Pancreas (tissue), 10 donors: ENCODE results near the gene M1AP. TPM values are rescaled to one million over a fixed set of nuclear protein-coding genes. Genes with fewer than 3 reads are reported as not detected.

ENCODE experiments used
- ATAC-seq, 4 donors: fragments of 200-7000 bp; cut with Tn5 transposase; one replicate each; pipeline versions ENCODE4 v1.8.0 to v1.9.1; 2020; ENCODE audit warnings: mild to moderate bottlenecking in 4 of 4, moderate library complexity in 4 of 4
- DNase-seq, 6 donors: peaks; one replicate each; pipeline ENCODE4 v3.0.0-alpha.2; 2020
- FAIRE-seq: peaks from 2 replicates; lab custom pipeline; 2012; peaks lifted over from hg19 to GRCh38; lab: Jason Lieb, UNC
- H3K27ac ChIP-seq, 4 donors: fragments of 200-600 bp; sonication (generic); 1 replicate in 3 of 4; 2 replicates in 1 of 4; pipeline versions ENCODE4 v1.5.0 to v1.8.0; 2020
- H3K27me3 ChIP-seq, 4 donors: fragments of 200-600 bp; one replicate each; pipeline ENCODE4 v1.8.0; 2021
- H3K36me3 ChIP-seq, 3 donors: fragments of 200-600 bp; sonication (generic) in 1 of 3; one replicate each; pipeline versions ENCODE4 v1.5.0 to v1.8.0; 2020 to 2021
- H3K4me1 ChIP-seq, 3 donors: fragments of 200-600 bp; one replicate each; pipeline ENCODE4 v1.8.0; 2021
- H3K4me3 ChIP-seq, 4 donors: fragments of 200-600 bp; sonication (generic) in 2 of 4; one replicate each; pipeline versions ENCODE4 v1.5.0 to v1.8.0; 2020 to 2021
- H3K9me3 ChIP-seq, 4 donors: fragments of 200-600 bp; one replicate each; pipeline ENCODE4 v1.8.0; 2021
- WGBS, 2 donors: extraction: QIAGEN DNeasy Blood & Tissue Kit; methylation state at CpG; one replicate each; pipeline ENCODE4 v1.1.7; 2013; 5-methylcytosine and 5-hydroxymethylcytosine counted together
- intact Hi-C, 3 donors: fragments of 100-400 bp; cut with DNase I; formaldehyde crosslinking; loops; one replicate each; pipeline versions ENCODE4 v1.11.1 to v1.14.2; 2022
- polyA plus RNA-seq, 2 donors: library from polyadenylated mRNA; stranded (reverse); fragments of 200-250 nt; gene quantifications; one replicate each; pipeline ENCODE4 v1.2.3, GENCODE V29; 2013
- total RNA-seq, 6 donors: library from RNA; stranded (reverse); fragmentation: NEBNext Ultra II Directional in 4 of 6; extraction: Animal tissue kit (Norgen Biotek cat#: 25700) in 4 of 6; gene quantifications; one replicate each; pipeline versions ENCODE4 v1.2.1 to v1.2.4, GENCODE V29; 2021 to 2023
- TF ChIP-seq, protein P1 (sequence below), 4 donors: fragments of 200-600 bp; sonication (generic) in 3 of 4; IDR thresholded peaks; one replicate each; pipeline versions ENCODE4 v1.5.0 to v1.8.0; 2021; ENCODE audit warnings: antibody characterized with exemption in 4 of 4
- donor health status: healthy with polysubstance abuse.
- donor health status: DM: no; HTN: no; CAD: no; lungs with moderate emphysema.
- donor health status: DM: no; HTN: no; CAD: no.
- donor health status: control.
- donor health status: control.
- donor health status: Bipolar disorder and iron deficiency.
- donor health status: DM: yes; HTN: yes; CAD: no.
- donor health status: DM: no; HTN: no; CAD: no.
- donor health status: DM: no; HTN: no; CAD: no.
- donor health status: DM: yes; HTN: yes; CAD: no.

Gene M1AP
- total and polyA plus RNA-seq, 8 donors, result 0.11 to 0.66 (median 0.27) TPM

DNA sequence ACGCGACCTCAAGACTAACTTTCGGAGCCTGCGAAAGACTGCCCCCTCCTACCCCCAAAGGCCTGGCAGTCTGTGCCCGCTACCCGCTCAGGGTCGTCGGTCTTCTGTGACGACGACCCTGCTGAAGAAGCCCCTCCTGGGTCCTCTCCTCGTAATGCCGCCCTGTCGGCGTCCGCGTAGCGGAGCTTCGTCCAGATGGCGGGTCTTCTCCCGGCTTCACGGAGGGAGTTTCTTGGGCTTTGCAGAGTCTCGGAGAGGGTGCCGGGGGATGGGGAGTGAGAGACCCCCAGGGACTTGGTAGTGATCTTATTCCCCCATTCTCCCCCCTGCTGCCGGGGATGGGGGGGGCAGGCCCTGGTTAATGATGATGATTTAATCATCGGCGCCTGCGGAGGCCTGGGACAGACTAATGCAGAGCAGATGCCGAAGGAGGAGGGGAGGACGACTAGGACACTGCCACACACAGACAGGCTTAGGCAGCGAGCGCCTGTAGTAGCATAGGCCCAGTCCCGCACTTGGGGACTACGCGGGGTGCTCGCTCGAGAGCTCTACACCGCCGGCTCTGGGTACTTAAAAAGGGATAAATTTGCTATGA, 140.1 kb downstream of the M1AP start:
- intact Hi-C loops, result no loop called here
- 7 to 12% methylated on average over 38 of the region's 38 CpGs for WGBS, 2 donors
- H3K9me3 ChIP-seq, result no peaks in the 10 kb centered on the region
- TF ChIP-seq, protein P1, sequence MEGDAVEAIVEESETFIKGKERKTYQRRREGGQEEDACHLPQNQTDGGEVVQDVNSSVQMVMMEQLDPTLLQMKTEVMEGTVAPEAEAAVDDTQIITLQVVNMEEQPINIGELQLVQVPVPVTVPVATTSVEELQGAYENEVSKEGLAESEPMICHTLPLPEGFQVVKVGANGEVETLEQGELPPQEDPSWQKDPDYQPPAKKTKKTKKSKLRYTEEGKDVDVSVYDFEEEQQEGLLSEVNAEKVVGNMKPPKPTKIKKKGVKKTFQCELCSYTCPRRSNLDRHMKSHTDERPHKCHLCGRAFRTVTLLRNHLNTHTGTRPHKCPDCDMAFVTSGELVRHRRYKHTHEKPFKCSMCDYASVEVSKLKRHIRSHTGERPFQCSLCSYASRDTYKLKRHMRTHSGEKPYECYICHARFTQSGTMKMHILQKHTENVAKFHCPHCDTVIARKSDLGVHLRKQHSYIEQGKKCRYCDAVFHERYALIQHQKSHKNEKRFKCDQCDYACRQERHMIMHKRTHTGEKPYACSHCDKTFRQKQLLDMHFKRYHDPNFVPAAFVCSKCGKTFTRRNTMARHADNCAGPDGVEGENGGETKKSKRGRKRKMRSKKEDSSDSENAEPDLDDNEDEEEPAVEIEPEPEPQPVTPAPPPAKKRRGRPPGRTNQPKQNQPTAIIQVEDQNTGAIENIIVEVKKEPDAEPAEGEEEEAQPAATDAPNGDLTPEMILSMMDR (IDR thresholded peaks at IDR 0.05), result no peak
- DNase-seq (peak in 3 of 6 donors; percentile 43 to 67 (median 63)), ATAC-seq (peak; percentile 16 to 43 (median 27)), FAIRE-seq (no peak)
- no peaks in the 10 kb centered on the region for H3K36me3 ChIP-seq
- H3K4me1 ChIP-seq, result peaks cover 6 to 29% (median 11%) of the 10 kb centered on the region in 3 donors
- H3K4me3 ChIP-seq, result peak overlapping the region; percentile 64 to 89 (median 69)
- peaks cover 0 to 11% (median under 1%) of the 10 kb centered on the region in 4 donors for H3K27me3 ChIP-seq
- H3K27ac ChIP-seq, result peak overlapping the region; percentile 91 to 98 (median 94)

Other genes with a start within 250 kb of the M1AP start
- gene C2orf81, start 226.7 kb downstream of the M1AP start, total RNA-seq, result 1 to 10 TPM in 5 of 6 donors, under 1 TPM in 1; 0.87 to 2.7 (median 1.5) TPM
- 1 to 10 TPM; 5.4 to 6.5 TPM for gene C2orf81, start 226.7 kb downstream of the M1AP start, polyA plus RNA-seq
- 1 to 10 TPM; 3.1 to 6.2 (median 3.7) TPM for gene WDR54, start 226.6 kb downstream of the M1AP start, total RNA-seq
- 10 to 100 TPM in 1 of 2 donors, 1 to 10 TPM in 1; 6.6 to 22.8 TPM for gene WDR54, start 226.6 kb downstream of the M1AP start, polyA plus RNA-seq
- 10 to 100 TPM; 20.7 to 45.5 (median 29.7) TPM for gene RTKN, start 206.4 kb downstream of the M1AP start, total RNA-seq
- gene RTKN, start 206.4 kb downstream of the M1AP start, polyA plus RNA-seq, result 10 to 100 TPM; 63.4 to 63.7 TPM
- 10 to 100 TPM; 17.1 to 38.8 (median 28.3) TPM for gene INO80B, start 193.2 kb downstream of the M1AP start, total RNA-seq
- 10 to 100 TPM; 51.8 to 68.7 TPM for gene INO80B, start 193.2 kb downstream of the M1AP start, polyA plus RNA-seq
- 10 to 100 TPM; 29.1 to 50.4 (median 37.4) TPM for gene WBP1, start 189.9 kb downstream of the M1AP start, total RNA-seq
- 100 to 1,000 TPM in 1 of 2 donors, 10 to 100 TPM in 1; 85.8 to 149 TPM for gene WBP1, start 189.9 kb downstream of the M1AP start, polyA plus RNA-seq
- gene MOGS, start 182.9 kb downstream of the M1AP start, total RNA-seq, result 10 to 100 TPM; 27.7 to 49.5 (median 36.6) TPM
- 10 to 100 TPM; 47.1 to 59.9 TPM for gene MOGS, start 182.9 kb downstream of the M1AP start, polyA plus RNA-seq
- 10 to 100 TPM; 37.6 to 60.0 (median 39.4) TPM for gene MRPL53, start 175.7 kb downstream of the M1AP start, total RNA-seq
- 10 to 100 TPM; 52.3 to 54.6 TPM for gene MRPL53, start 175.7 kb downstream of the M1AP start, polyA plus RNA-seq
- 10 to 100 TPM in 1 of 6 donors, 1 to 10 TPM in 5; 4.9 to 11.6 (median 5.7) TPM for gene CCDC142, start 165.3 kb downstream of the M1AP start, total RNA-seq
- 10 to 100 TPM in 1 of 2 donors, 1 to 10 TPM in 1; 5.7 to 14.0 TPM for gene CCDC142, start 165.3 kb downstream of the M1AP start, polyA plus RNA-seq
- 10 to 100 TPM; 10.1 to 17.2 (median 11.3) TPM for gene TTC31, start 165.2 kb downstream of the M1AP start, total RNA-seq
- 10 to 100 TPM; 18.1 to 21.2 TPM for gene TTC31, start 165.2 kb downstream of the M1AP start, polyA plus RNA-seq
- gene LBX2, start 148.7 kb downstream of the M1AP start, total RNA-seq, result 1 to 10 TPM in 3 of 6 donors, under 1 TPM in 3; 0.21 to 2.3 (median 0.85) TPM
- 1 to 10 TPM; 1.3 TPM for gene LBX2, start 148.7 kb downstream of the M1AP start, polyA plus RNA-seq
- 10 to 100 TPM in 4 of 6 donors, 1 to 10 TPM in 2; 8.8 to 14.9 (median 11.0) TPM for gene PCGF1, start 140.6 kb downstream of the M1AP start, total RNA-seq
- 10 to 100 TPM; 14.2 to 16.4 TPM for gene PCGF1, start 140.6 kb downstream of the M1AP start, polyA plus RNA-seq
- not detected for gene TLX2, start 133.9 kb downstream of the M1AP start, total RNA-seq
- gene TLX2, start 133.9 kb downstream of the M1AP start, polyA plus RNA-seq, result under 1 TPM in 1 of 2 donors, not detected in 1; 0.12 TPM
- gene DQX1, start 122.1 kb downstream of the M1AP start, total RNA-seq, result under 1 TPM in 1 of 6 donors, not detected in 5; 0.16 TPM
- gene DQX1, start 122.1 kb downstream of the M1AP start, polyA plus RNA-seq, result under 1 TPM; 0.07 to 0.15 TPM
- gene AUP1, start 118.6 kb downstream of the M1AP start, total RNA-seq, result 10 to 100 TPM; 62.1 to 91.0 (median 67.9) TPM
- gene AUP1, start 118.6 kb downstream of the M1AP start, polyA plus RNA-seq, result 100 to 1,000 TPM; 246 to 258 TPM
- 10 to 100 TPM in 4 of 6 donors, 1 to 10 TPM in 2; 8.5 to 17.6 (median 10.8) TPM for gene HTRA2, start 118.4 kb downstream of the M1AP start, total RNA-seq
- gene HTRA2, start 118.4 kb downstream of the M1AP start, polyA plus RNA-seq, result 10 to 100 TPM; 16.9 to 24.3 TPM
- 1 to 10 TPM in 4 of 6 donors, under 1 TPM in 2; 0.35 to 7.5 (median 1.2) TPM for gene LOXL3, start 94.4 kb downstream of the M1AP start, total RNA-seq
- gene LOXL3, start 94.4 kb downstream of the M1AP start, polyA plus RNA-seq, result 1 to 10 TPM; 2.0 TPM
- gene DOK1, start 93.6 kb downstream of the M1AP start, total RNA-seq, result 10 to 100 TPM in 1 of 6 donors, 1 to 10 TPM in 5; 5.7 to 14.0 (median 7.4) TPM
- 1 to 10 TPM; 7.1 to 8.5 TPM for gene DOK1, start 93.6 kb downstream of the M1AP start, polyA plus RNA-seq
- 1 to 10 TPM; 1.9 to 5.9 (median 3.1) TPM for gene SEMA4F, start 5.9 kb upstream of the M1AP start, total RNA-seq
- gene SEMA4F, start 5.9 kb upstream of the M1AP start, polyA plus RNA-seq, result 1 to 10 TPM; 1.9 to 2.9 TPM
- gene HK2, start 185.8 kb upstream of the M1AP start, total RNA-seq, result 1 to 10 TPM in 5 of 6 donors, under 1 TPM in 1; 0.56 to 8.6 (median 4.4) TPM
- 1 to 10 TPM in 1 of 2 donors, under 1 TPM in 1; 0.47 to 1.9 TPM for gene HK2, start 185.8 kb upstream of the M1AP start, polyA plus RNA-seq